Measurements from ENCODE around the gene GRPEL1. TPM values are rescaled to one million over a fixed set of nuclear protein-coding genes. Genes with fewer than 3 reads are reported as not detected.

The GRPEL1 gene
- total RNA-seq, 1 experiment from 2014 or later = 80.1 TPM

DNA sequence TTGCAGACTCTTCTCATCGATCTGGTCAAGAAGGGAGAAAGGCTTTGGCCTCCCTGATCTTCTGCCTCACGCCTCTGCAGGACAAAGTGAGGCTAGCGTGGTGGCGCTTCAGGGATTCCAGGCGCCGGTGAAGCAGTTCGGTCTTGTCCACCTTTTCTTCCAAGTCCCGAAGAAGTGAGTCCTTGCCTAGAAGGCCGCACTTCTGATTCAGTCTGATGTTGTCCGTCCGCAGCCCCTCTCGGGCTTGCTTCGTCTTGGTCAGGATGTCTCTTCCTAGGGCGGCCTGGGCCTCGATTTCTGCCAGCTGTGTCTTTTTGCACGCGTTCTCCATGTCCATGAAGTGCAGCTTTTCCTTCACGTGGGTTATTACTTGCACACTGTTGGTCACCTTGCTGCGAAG is 26.6 kb downstream of the GRPEL1 start:
- Histone ChIP-seq H3K4me3 (replicated peaks in 1 of 2; ENCODE audit: low read depth in 1 of 2, low read length in 2 of 2) (no peak overlapping the region), H3K4me2 (ENCODE audit: low read length) (no peak overlapping the region), H3K79me2 (ENCODE audit: insufficient read depth, low read length) (peaks cover 28% of the 10 kb centered on the region), H3K9me3 (ENCODE audit: control insufficient read depth in 1 of 2, insufficient read depth in 1 of 2, low read depth in 1 of 2, low read length in 2 of 2) (no peaks in the 10 kb centered on the region), H3K27ac (ENCODE audit: low read depth, low read length) (no peak overlapping the region), H3K27me3 (ENCODE audit: insufficient read depth, low read length) (no peaks in the 10 kb centered on the region), H2AFZ (ENCODE audit: low read depth, low read length, poor library complexity, severe bottlenecking) (no peak overlapping the region), H4K20me1 (ENCODE audit: insufficient read depth) (no peaks in the 10 kb centered on the region), H3K36me3 (ENCODE audit: control insufficient read depth in 1 of 2, insufficient read depth in 2 of 2, low read length in 2 of 2) (no peaks in the 10 kb centered on the region), H3K9ac (ENCODE audit: low read length) (no peak overlapping the region), H3K4me1 (ENCODE audit: control insufficient read depth in 1 of 2, insufficient read depth in 2 of 2, low read length in 2 of 2) (peaks cover 14 to 34% of the 10 kb centered on the region in 2 experiments), H3K9me2 (ENCODE audit: insufficient read depth) (no peaks in the 10 kb centered on the region)
- ATAC-seq = no peak
- intact Hi-C loops (cut with micrococcal nuclease) = no loop called here
- BruUV-seq (replicated peaks) = no TSS peak
- ChIA-PET POLR2A (no interaction called here), RAD21 (ENCODE audit: low non-redundant PET in 1 of 2, low total read pairs in 2 of 2, uncharacterized antibody in 2 of 2, unreplicated experiment in 2 of 2) (no interaction called here), CTCF (no interaction called here)
- TF ChIP-seq EZH2 (IDR thresholded peaks at IDR 0.05) (no peak), TCF7L2 (IDR thresholded peaks at IDR 0.05; ENCODE audit: borderline replicate concordance, extremely low read depth, insufficient read depth, insufficient read length) (no peak), SRF (IDR thresholded peaks at IDR 0.05; ENCODE audit: low read depth) (no peak), CBX3 (IDR thresholded peaks at IDR 0.05; ENCODE audit: low read depth) (no peak), SIN3A (IDR thresholded peaks at IDR 0.05; ENCODE audit: low read depth) (no peak), EGR1 (IDR thresholded peaks at IDR 0.05; ENCODE audit: low read depth) (no peak), FOSL1 (IDR thresholded peaks at IDR 0.05; ENCODE audit: low read depth) (no peak), POLR2AphosphoS5 (IDR thresholded peaks at IDR 0.05; ENCODE audit: low read depth, low read length) (no peak), JUND (IDR thresholded peaks at IDR 0.05) (no peak), POLR2A (IDR thresholded peaks at IDR 0.05; ENCODE audit: borderline replicate concordance, extremely low read depth, insufficient read depth, insufficient read length) (no peak), RAD21 (IDR thresholded peaks at IDR 0.05; ENCODE audit: low read depth) (no peak)
- TF ChIP-seq, protein P1, sequence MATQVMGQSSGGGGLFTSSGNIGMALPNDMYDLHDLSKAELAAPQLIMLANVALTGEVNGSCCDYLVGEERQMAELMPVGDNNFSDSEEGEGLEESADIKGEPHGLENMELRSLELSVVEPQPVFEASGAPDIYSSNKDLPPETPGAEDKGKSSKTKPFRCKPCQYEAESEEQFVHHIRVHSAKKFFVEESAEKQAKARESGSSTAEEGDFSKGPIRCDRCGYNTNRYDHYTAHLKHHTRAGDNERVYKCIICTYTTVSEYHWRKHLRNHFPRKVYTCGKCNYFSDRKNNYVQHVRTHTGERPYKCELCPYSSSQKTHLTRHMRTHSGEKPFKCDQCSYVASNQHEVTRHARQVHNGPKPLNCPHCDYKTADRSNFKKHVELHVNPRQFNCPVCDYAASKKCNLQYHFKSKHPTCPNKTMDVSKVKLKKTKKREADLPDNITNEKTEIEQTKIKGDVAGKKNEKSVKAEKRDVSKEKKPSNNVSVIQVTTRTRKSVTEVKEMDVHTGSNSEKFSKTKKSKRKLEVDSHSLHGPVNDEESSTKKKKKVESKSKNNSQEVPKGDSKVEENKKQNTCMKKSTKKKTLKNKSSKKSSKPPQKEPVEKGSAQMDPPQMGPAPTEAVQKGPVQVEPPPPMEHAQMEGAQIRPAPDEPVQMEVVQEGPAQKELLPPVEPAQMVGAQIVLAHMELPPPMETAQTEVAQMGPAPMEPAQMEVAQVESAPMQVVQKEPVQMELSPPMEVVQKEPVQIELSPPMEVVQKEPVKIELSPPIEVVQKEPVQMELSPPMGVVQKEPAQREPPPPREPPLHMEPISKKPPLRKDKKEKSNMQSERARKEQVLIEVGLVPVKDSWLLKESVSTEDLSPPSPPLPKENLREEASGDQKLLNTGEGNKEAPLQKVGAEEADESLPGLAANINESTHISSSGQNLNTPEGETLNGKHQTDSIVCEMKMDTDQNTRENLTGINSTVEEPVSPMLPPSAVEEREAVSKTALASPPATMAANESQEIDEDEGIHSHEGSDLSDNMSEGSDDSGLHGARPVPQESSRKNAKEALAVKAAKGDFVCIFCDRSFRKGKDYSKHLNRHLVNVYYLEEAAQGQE (IDR thresholded peaks at IDR 0.05; ENCODE audit: low read depth) = no peak
- TF ChIP-seq, protein P2, sequence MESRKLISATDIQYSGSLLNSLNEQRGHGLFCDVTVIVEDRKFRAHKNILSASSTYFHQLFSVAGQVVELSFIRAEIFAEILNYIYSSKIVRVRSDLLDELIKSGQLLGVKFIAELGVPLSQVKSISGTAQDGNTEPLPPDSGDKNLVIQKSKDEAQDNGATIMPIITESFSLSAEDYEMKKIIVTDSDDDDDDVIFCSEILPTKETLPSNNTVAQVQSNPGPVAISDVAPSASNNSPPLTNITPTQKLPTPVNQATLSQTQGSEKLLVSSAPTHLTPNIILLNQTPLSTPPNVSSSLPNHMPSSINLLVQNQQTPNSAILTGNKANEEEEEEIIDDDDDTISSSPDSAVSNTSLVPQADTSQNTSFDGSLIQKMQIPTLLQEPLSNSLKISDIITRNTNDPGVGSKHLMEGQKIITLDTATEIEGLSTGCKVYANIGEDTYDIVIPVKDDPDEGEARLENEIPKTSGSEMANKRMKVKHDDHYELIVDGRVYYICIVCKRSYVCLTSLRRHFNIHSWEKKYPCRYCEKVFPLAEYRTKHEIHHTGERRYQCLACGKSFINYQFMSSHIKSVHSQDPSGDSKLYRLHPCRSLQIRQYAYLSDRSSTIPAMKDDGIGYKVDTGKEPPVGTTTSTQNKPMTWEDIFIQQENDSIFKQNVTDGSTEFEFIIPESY (IDR thresholded peaks at IDR 0.05; ENCODE audit: extremely low read depth, insufficient replicate concordance, low read length) = no peak
- TF ChIP-seq, protein P3, sequence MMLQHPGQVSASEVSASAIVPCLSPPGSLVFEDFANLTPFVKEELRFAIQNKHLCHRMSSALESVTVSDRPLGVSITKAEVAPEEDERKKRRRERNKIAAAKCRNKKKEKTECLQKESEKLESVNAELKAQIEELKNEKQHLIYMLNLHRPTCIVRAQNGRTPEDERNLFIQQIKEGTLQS (IDR thresholded peaks at IDR 0.05) = no peak
- TF ChIP-seq, protein P4, sequence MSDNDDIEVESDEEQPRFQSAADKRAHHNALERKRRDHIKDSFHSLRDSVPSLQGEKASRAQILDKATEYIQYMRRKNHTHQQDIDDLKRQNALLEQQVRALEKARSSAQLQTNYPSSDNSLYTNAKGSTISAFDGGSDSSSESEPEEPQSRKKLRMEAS (IDR thresholded peaks at IDR 0.05) = no peak
- no peak for DNase-seq (ENCODE audit: low read depth, low spot score)

Measured in HCT116 (cell line).